ENCODE measurements around the gene EFTUD2.

Gene EFTUD2

GRCh38 chr17:44910231-44911106 is 11.2 kb upstream of the EFTUD2 start:
- DNase-seq (ENCODE audit: low read depth, low spot score) = no peak

DNA sequence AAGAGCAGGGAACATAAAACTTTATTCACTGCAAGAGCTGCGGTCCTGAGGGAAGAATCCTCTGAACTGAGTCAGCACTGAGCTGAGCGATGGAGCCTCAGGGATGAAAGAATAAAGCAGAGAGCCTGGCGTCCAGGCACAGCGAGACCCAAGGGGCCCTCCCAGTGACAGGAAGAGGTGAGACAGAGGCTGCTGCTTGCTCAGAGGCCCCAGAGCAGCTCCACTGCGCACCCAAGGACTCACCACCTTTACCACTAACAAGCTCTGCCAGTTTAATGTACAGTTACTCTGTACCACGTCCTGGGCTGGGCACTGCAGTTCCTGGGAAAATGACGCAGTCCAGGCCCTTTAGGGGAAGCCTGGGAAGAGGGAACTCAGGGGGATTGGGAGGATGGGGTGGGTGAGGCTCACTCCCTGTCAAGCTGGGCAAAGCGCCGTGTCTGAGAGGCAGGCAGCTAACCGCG is 10.5 kb upstream of the EFTUD2 start:
- no peak for DNase-seq (ENCODE audit: low read depth, low spot score)

GRCh38 chr17:44908761-44909326 is 9.6 kb upstream of the EFTUD2 start:
- no peak for DNase-seq (ENCODE audit: low read depth, low spot score)

- no peak for DNase-seq (ENCODE audit: low read depth, low spot score)
Observed at GRCh38 chr17:44907729-44908470, 8.7 kb upstream of the EFTUD2 start.

GRCh38 chr17:44906763-44907728 is 7.8 kb upstream of the EFTUD2 start:
- no peak for DNase-seq (ENCODE audit: low read depth, low spot score)

GRCh38 chr17:44906010-44906646 is 6.9 kb upstream of the EFTUD2 start:
- DNase-seq (ENCODE audit: low read depth, low spot score) = no peak

- no peak for DNase-seq (ENCODE audit: low read depth, low spot score)
Observed at GRCh38 chr17:44905006-44906000, 6.1 kb upstream of the EFTUD2 start.

DNA sequence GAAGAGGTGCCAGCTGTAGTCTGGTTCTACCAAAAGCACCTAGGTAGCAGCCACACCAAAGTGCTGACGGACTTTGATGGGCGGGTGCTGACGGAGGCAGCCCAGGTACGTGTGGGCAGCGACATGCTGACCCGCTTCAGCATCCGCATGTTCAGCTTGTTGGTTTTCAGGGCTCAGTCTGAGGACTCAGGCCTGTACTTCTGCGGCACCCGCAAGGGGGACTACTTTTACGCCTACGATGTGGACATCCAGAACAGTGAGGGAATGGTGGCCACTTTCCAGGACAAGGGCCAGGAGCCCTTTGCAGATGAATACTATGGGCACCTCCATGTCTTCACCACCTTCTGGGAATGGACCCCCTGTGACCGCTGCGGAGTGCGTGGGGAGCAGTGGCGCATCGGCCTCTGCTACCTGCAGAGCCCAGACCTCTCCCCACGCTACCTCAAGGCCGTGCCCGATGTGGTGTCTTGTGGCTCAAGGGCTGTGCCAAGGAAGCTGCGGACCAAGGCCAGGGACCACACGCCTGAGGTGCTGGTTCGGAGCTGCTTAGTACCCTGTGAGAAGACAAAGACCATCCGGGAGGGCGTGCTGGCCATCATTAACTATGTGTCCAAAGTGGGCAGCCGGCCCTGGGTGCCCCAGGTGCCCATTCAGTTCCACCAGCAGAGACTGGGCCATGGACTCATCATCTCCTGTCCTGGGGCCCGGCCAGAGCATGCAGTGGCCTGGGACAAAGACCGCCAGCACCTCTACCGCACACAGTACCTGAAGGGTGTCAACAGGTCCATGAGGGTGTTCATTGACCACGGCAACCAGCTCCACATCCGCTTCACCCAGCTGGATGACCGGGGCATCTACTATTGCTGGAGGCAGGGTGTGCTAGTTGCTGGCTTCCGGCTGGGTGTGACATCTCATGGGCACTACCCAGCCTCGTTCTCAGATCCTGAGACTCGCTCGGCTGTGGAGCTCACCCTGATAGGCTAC is 5.0 kb upstream of the EFTUD2 start:
- no peak for DNase-seq (ENCODE audit: low read depth, low spot score)

DNA sequence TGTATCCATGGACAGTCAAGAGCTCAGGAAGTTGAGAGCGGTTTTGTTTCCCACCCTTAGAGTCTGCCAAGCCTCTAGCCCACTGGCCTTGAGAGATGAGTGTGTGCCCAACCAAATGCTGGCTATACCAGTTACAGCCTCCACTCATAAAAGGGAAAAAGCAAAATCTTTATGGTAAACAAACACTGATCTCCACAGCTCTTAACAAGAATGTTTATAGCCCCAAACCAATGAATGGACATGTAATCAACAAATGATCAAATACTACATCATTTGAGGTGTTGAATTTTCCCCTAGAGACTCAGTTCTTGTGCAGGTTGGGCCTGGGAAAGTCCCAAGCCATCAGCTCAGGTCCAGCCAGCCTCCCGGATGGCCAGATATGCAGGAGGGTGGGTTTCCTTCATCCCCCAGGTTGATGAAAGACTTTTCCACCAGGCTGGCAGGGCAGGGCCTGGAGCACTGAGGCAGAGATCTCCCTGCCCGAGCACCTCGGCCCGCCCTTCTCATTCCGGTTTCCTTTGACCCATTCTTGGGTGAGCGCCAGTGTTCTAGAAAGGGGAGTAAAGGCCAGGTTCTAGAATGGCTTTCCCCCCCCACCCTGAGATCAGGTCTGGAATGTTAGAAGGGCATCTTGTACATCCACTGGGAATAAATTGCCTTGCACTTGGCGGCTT is 3.9 kb upstream of the EFTUD2 start:
- no peak for DNase-seq (ENCODE audit: low read depth, low spot score)

- no peak for DNase-seq (ENCODE audit: low read depth, low spot score)
Observed at GRCh38 chr17:44902135-44902760, 3.0 kb upstream of the EFTUD2 start.

DNA sequence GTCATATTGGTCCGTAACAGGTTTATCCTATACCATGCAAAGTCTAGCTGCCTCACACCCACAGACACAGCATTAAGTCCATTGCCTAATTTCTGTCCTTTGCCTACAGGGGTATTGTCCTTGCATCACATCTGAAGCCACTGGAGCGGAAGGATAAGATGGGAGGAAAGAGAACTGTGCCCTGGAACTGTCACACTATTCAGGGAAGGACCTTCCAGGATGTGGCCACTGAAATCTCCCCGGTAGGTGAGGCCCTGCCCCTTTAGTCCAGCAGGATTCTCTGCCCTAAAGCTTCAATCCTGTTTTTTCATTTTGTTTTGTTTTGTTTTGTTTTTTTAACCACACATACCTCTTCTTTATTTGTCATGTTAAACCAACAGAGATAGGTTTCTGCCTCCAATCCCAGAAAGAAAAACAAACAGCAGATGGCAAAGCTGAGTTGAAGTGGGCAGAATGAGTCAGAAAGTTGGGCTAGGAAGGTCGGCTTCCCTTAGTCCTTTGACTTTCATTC is 2.2 kb upstream of the EFTUD2 start:
- no peak for DNase-seq (ENCODE audit: low read depth, low spot score)

GRCh38 chr17:44900894-44901293 is 1.6 kb upstream of the EFTUD2 start:
- no peak for DNase-seq (ENCODE audit: low read depth, low spot score)

DNA sequence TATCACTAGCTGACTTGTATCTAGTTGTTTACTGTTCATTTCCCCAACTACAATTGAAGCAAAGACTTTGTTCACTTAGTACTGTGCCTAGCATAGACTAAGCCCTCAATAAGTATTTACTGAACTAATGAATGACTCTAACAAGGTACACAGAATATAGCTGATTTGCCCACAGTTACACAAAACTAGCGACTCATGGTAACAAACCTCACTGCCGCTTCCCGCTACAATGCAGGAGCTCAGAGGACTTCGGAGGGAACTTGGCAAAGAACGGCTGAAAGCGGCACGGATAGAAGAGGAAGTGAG is 524 bp downstream of the EFTUD2 start:
- no peak for DNase-seq (ENCODE audit: low read depth, low spot score)

GRCh38 chr17:44894642-44895041 is 4.6 kb downstream of the EFTUD2 start:
- DNase-seq (ENCODE audit: low read depth, low spot score) = no peak

DNA sequence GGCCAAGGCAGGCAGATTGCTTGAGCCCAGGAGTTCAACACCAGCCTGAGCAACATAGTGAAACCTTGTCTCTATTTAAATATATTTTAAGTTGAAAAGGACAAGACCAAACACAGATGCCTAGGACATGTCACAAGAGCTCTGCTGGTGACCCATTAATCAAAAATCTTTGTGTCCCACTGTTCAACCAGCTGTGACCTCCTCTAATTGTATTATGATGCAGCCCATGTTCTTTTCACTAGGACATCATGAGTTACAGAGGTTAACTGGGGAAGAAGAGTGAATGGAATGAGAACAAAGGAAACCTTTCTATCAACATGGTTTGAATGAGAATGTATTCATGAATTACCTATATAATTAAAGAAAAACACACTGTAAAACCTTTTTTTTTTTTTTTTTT is 7.0 kb downstream of the EFTUD2 start:
- no peak for DNase-seq (ENCODE audit: low read depth, low spot score)

- no peak for DNase-seq (ENCODE audit: low read depth, low spot score)
Observed at GRCh38 chr17:44889003-44889402, 10.2 kb downstream of the EFTUD2 start.

Data from iPS DF 19.7 (cell line).